ENCODE results near the gene HABP2. TPM values are rescaled to one million over a fixed set of nuclear protein-coding genes. Genes with fewer than 3 reads are reported as not detected.

The HABP2 gene
- total RNA-seq, 1 donor from 2014 or later: 0.63 TPM

DNA sequence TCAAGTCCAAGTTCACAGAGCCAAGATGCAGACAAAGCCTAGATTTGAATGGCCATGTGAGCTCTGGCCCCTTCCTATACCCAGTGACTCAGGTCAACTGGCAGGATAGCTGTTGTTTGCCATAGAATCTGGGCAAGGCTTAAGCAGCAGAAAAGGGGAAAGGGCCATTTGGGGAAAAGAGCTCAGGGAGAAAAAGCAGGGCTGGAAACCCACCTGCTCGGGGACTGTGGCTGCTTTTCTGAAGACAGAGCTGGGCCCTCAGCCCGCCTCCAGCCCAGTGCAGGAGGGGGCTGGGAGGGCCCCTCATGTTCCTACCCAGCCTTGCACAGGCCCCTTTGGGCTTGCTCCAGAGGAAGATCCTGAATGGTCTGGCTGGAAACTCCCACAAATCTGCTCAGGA, 32.6 kb upstream of the HABP2 start:
- H3K4me3 ChIP-seq (ENCODE audit: low read depth, low read length): no peak overlapping the region
- DNase-seq (ENCODE audit: low read depth): no peak
- TF ChIP-seq, protein P1, sequence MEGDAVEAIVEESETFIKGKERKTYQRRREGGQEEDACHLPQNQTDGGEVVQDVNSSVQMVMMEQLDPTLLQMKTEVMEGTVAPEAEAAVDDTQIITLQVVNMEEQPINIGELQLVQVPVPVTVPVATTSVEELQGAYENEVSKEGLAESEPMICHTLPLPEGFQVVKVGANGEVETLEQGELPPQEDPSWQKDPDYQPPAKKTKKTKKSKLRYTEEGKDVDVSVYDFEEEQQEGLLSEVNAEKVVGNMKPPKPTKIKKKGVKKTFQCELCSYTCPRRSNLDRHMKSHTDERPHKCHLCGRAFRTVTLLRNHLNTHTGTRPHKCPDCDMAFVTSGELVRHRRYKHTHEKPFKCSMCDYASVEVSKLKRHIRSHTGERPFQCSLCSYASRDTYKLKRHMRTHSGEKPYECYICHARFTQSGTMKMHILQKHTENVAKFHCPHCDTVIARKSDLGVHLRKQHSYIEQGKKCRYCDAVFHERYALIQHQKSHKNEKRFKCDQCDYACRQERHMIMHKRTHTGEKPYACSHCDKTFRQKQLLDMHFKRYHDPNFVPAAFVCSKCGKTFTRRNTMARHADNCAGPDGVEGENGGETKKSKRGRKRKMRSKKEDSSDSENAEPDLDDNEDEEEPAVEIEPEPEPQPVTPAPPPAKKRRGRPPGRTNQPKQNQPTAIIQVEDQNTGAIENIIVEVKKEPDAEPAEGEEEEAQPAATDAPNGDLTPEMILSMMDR (conservative IDR thresholded peaks at IDR 0.05; ENCODE audit: low read depth, low read length): no peak

DNA sequence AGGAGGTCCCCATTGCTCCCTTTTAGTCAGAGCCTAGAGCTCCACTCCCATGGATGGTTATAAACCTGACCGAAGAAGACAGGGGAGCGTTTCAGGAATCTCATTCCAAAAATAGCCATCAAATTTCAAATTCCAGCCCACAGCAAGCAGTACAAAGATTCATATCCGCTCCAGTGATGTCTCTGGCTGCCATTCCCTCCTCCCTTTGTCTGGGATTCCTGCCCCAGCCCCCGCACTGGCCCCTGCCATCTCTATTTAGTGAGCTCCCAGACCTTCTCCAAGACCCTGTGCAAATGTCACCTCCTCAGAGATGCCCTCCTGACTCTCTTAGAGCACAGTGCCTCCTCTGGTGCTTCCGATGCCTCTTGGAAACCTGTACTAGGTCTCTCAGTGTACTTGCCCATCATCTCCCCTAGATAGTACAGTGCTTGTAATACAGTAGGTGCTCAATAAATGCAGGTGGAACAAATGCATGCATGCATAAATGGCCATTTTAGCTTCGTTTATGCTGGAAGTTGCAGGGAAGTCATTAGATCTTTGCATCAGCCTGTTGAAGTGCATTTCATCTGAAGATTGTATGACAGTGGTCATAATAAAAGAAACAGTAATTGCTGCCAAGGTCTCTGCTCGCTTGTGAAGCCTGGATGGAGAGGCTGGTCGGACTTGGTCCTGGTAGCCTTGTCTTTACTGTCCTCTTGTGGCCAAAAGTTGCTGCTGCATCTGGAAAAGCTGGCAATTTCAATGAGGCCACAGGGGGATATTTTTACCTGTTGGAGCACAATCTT, 32.0 kb upstream of the HABP2 start:
- no peak overlapping the region for H3K4me3 ChIP-seq (ENCODE audit: low read depth, low read length)
- TF ChIP-seq, protein P1 (conservative IDR thresholded peaks at IDR 0.05; ENCODE audit: low read depth, low read length): peak; percentile 100
- no peak for DNase-seq (ENCODE audit: low read depth)

DNA sequence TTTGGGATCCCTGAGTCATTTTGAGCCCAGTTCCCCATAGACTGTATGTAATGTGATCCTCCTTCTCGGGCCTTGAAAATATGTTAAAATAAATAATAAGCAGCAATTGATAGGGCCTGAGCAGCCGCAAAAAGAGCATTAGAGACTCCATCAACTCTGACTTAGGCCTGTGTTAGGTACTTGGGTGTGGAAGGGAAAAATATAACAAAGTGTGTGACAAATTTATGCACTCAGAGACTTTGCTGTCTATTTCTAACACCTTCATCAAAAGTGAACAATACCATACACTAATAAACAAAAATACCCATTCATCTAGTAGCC, 31.4 kb upstream of the HABP2 start:
- TF ChIP-seq, protein P1 (conservative IDR thresholded peaks at IDR 0.05; ENCODE audit: low read depth, low read length): no peak
- no peak for DNase-seq (ENCODE audit: low read depth)
- no peak overlapping the region for H3K4me3 ChIP-seq (ENCODE audit: low read depth, low read length)

DNA sequence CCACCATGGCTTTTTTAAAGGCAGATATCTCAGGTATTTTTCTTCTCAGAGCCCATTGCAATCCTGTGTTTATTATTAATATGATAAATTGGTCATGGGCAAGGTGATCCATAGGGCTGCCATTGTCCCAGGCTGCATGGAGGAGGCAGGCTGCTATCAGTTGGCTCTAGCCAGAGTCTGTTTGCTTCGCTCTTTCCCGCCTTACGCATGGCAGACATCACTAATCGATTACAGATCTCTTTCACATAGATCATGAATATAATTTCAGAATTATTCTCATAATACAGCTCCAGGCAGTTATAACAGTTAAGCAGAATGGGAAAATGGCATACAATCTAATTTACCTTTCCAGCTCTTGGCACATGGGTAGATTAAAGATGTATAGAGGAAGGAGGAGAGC, 30.4 kb upstream of the HABP2 start:
- H3K4me3 ChIP-seq (ENCODE audit: low read depth, low read length): no peak overlapping the region
- TF ChIP-seq, protein P1 (conservative IDR thresholded peaks at IDR 0.05; ENCODE audit: low read depth, low read length): no peak
- no peak for DNase-seq (ENCODE audit: low read depth)

DNA sequence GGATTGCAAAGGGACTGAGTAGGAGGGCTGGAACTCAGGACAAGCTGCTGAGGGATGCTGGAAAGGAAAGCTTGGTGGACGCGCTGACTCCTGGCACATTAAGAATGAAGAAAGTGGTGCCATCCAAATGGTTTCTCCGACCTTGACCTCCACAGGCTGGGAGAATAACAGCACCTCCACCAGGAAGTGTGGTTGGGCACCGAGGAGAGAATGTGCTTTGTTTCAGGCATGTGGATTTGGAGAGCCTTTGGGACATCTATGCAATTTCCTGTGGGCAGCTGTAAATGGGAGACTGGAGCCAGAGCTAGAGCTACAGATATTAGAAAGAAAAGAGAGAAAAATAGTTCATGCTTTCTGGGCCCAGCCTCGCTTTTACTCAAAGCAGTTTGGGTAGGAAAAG, 29.8 kb upstream of the HABP2 start:
- no peak for DNase-seq (ENCODE audit: low read depth)
- H3K4me3 ChIP-seq (ENCODE audit: low read depth, low read length): no peak overlapping the region
- TF ChIP-seq, protein P1 (conservative IDR thresholded peaks at IDR 0.05; ENCODE audit: low read depth, low read length): no peak

DNA sequence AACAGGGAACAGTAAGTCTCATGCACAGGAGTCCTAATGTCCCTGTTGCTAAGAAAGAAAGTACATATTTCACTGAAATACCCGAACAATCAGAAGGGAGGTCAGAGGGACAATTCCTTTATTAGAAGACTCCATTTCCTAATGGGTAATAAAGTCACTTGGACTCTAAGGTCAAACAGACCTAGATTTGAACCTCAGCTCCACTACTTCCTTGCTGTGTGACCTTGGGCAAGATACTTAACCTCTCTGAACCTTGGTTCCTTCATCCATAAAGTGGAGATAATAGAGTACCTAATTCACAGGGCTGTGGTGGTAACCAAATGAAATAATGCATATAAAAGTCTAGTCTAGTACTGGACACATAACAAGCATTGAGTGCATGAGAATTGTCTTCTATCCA, 29.2 kb upstream of the HABP2 start:
- H3K4me3 ChIP-seq (ENCODE audit: low read depth, low read length): no peak overlapping the region
- no peak for DNase-seq (ENCODE audit: low read depth)
- TF ChIP-seq, protein P1 (conservative IDR thresholded peaks at IDR 0.05; ENCODE audit: low read depth, low read length): no peak

DNA sequence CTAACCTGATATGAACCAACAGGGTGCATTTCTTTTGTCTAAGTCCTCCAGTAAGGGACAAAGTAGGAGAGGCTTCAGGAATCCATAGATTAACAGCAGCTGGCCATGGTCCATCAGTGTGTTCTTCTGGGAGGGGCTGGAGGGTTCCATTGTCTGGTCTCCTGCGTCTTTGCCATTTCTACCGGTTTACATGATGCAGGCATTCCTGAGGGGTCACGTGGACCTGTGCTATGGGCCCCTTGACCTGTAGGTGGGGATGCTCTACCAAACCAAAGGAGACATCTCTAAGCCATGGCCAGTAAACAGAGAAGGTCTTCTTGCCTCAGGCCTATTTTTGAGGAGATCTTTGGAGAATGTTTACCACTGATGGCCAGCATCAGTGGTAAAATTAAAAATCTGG, 28.7 kb upstream of the HABP2 start:
- TF ChIP-seq, protein P1 (conservative IDR thresholded peaks at IDR 0.05; ENCODE audit: low read depth, low read length): peak; percentile 27
- H3K4me3 ChIP-seq (ENCODE audit: low read depth, low read length): no peak overlapping the region
- DNase-seq (ENCODE audit: low read depth): no peak

Measured in epithelial cell of proximal tubule (primary cell).